ENCODE results near the gene DLG2.
"Not testable (repeated sequence)": the region's sequence is repeated elsewhere in the genome, so short reads cannot be mapped to it uniquely, and the experiment has no call there.

The DLG2 gene

DNA sequence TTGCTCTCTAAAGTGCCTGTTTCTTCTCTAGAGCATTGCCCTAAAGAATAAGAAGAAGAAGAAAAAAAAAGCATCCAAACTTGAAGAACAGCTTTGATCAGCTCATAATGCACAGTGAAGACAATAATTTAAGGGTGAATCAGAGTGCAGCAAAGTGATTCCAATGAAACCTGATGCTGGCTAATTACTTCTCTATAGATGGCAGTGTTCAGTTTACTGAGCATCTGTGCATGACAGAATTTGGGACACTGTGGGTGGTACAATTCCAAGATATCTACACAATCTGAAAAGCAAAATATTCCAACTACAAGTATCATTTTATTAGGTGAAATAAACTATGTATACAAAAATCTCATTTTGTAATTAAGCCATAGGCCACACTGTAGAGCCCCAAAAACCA lies 1890.5 kb downstream of the DLG2 start:
- Histone ChIP-seq H3K27ac (ENCODE audit: low read length, poor library complexity, severe bottlenecking) (no peak overlapping the region), H3K14ac (ENCODE audit: low read length in 2 of 2) (no peak overlapping the region), H3K4me3 (ENCODE audit: insufficient read depth in 1 of 2, low read depth in 1 of 2, low read length in 2 of 2) (no peak overlapping the region), H3K18ac (ENCODE audit: low read depth in 1 of 2, low read length in 2 of 2) (no peak overlapping the region), H3K79me1 (replicated peaks; ENCODE audit: low read length, poor library complexity, severe bottlenecking) (no peaks in the 10 kb centered on the region), H2AFZ (ENCODE audit: low read depth, low read length) (no peak overlapping the region), H3K4me2 (ENCODE audit: low read length, poor library complexity, severe bottlenecking) (no peak overlapping the region), H3K9ac (ENCODE audit: low read length) (no peak overlapping the region), H3K9me3 (ENCODE audit: control insufficient read depth, low read length) (no peaks in the 10 kb centered on the region), H3K27me3 (ENCODE audit: control insufficient read depth in 1 of 2, insufficient read depth in 1 of 2, low read length in 2 of 2) (no peaks in the 10 kb centered on the region), H2AK5ac (ENCODE audit: low read length, severe bottlenecking) (no peak overlapping the region), H2BK5ac (ENCODE audit: low read depth, low read length, poor library complexity, severe bottlenecking) (no peak overlapping the region), H2BK12ac (ENCODE audit: low read length in 2 of 2) (no peak overlapping the region), H2BK15ac (ENCODE audit: low read depth, poor library complexity, severe bottlenecking) (no peak overlapping the region), H3K23ac (ENCODE audit: low read length in 2 of 2) (no peak overlapping the region), H4K8ac (ENCODE audit: low read length) (no peak overlapping the region), H3K4me1 (ENCODE audit: control insufficient read depth, insufficient read depth, low read depth, low read length) (no peaks in the 10 kb centered on the region), H3K36me3 (ENCODE audit: control insufficient read depth in 1 of 2, insufficient read depth in 2 of 2, low read depth in 1 of 2, low read length in 2 of 2) (no peaks in the 10 kb centered on the region), H3K4ac (ENCODE audit: low read depth in 1 of 2, low read length in 2 of 2) (no peak overlapping the region), H4K91ac (ENCODE audit: low read length) (no peak overlapping the region), H2BK120ac (ENCODE audit: low read depth, low read length) (no peak overlapping the region)
- DNase-seq, result no peak

DNA sequence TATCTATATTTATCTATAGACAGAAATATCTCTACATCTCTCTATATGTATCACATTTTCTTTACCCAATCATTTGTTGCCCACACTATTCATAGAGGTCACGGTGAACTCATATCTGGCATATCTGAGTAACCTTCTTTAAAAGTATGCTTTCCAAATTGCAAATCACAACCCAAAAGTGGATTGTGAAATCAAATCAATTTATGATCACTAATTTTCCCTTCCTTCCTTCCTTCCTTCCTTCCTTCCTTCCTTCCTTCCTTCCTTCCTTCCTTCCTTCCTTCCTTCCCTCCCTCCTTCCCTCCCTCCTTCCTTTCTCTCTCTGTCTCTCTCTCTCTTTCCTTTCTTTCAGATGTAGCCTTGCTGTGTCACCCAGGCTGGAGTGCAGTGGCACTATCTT lies 1893.0 kb downstream of the DLG2 start:
- no peak overlapping the region for H3K9ac ChIP-seq (ENCODE audit: low read length)
- no peaks in the 10 kb centered on the region for H3K36me3 ChIP-seq (ENCODE audit: control insufficient read depth in 1 of 2, insufficient read depth in 2 of 2, low read depth in 1 of 2, low read length in 2 of 2)
- 99% methylated on average over 1 of the region's 1 CpG for WGBS
- no peaks in the 10 kb centered on the region for H3K4me1 ChIP-seq (ENCODE audit: control insufficient read depth, insufficient read depth, low read depth, low read length)
- H2BK15ac ChIP-seq (ENCODE audit: low read depth, poor library complexity, severe bottlenecking), result no peak overlapping the region
- DNase-seq, result no peak
- no peaks in the 10 kb centered on the region for H3K9me3 ChIP-seq (ENCODE audit: control insufficient read depth, low read length)
- H3K14ac ChIP-seq (ENCODE audit: low read length in 2 of 2), result no peak overlapping the region
- H3K79me1 ChIP-seq (replicated peaks; ENCODE audit: low read length, poor library complexity, severe bottlenecking), result no peaks in the 10 kb centered on the region
- H2AK5ac ChIP-seq (ENCODE audit: low read length, severe bottlenecking), result no peak overlapping the region
- no peak overlapping the region for H3K23ac ChIP-seq (ENCODE audit: low read length in 2 of 2)
- H2AFZ ChIP-seq (ENCODE audit: low read depth, low read length), result no peak overlapping the region
- no peak overlapping the region for H3K27ac ChIP-seq (ENCODE audit: low read length, poor library complexity, severe bottlenecking)
- H2BK120ac ChIP-seq (ENCODE audit: low read depth, low read length), result no peak overlapping the region
- H2BK5ac ChIP-seq (ENCODE audit: low read depth, low read length, poor library complexity, severe bottlenecking), result no peak overlapping the region
- H3K4ac ChIP-seq (ENCODE audit: low read depth in 1 of 2, low read length in 2 of 2), result no peak overlapping the region
- H4K8ac ChIP-seq (ENCODE audit: low read length), result no peak overlapping the region
- no peak overlapping the region for H3K4me3 ChIP-seq (ENCODE audit: insufficient read depth in 1 of 2, low read depth in 1 of 2, low read length in 2 of 2)
- H2BK12ac ChIP-seq (ENCODE audit: low read length in 2 of 2), result no peak overlapping the region
- no peak overlapping the region for H3K4me2 ChIP-seq (ENCODE audit: low read length, poor library complexity, severe bottlenecking)
- no peak overlapping the region for H3K18ac ChIP-seq (ENCODE audit: low read depth in 1 of 2, low read length in 2 of 2)
- no peak overlapping the region for H4K91ac ChIP-seq (ENCODE audit: low read length)
- H3K27me3 ChIP-seq (ENCODE audit: control insufficient read depth in 1 of 2, insufficient read depth in 1 of 2, low read length in 2 of 2), result no peaks in the 10 kb centered on the region

DNA sequence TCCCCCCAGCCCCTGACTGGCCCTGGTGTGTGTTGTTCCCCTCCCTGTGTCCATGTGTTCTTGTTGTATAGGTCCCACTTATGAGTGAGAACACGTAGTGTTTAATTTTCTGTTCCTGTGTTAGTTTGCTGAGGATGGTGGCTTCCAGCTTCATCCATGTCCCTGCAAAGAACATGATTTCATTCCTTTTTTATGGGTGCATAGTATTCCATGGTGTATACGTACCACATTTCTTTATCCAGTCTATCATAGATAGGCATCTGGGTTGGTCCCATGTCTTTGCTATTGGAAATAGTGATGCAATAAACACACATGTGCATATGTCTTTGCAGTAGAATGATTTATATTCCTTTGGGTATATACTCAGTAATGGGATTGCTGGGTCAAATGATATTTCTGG lies 1895.9 kb downstream of the DLG2 start:
- not testable (repeated sequence) for H2BK5ac ChIP-seq (ENCODE audit: low read depth, low read length, poor library complexity, severe bottlenecking); H3K9ac ChIP-seq (ENCODE audit: low read length); H4K8ac ChIP-seq (ENCODE audit: low read length); H4K91ac ChIP-seq (ENCODE audit: low read length); H3K27me3 ChIP-seq (ENCODE audit: control insufficient read depth in 1 of 2, insufficient read depth in 1 of 2, low read length in 2 of 2); H3K9me3 ChIP-seq (ENCODE audit: control insufficient read depth, low read length); H2AK5ac ChIP-seq (ENCODE audit: low read length, severe bottlenecking); H3K18ac ChIP-seq (ENCODE audit: low read depth in 1 of 2, low read length in 2 of 2); H2BK15ac ChIP-seq (ENCODE audit: low read depth, poor library complexity, severe bottlenecking); H3K79me1 ChIP-seq (replicated peaks; ENCODE audit: low read length, poor library complexity, severe bottlenecking); H2BK120ac ChIP-seq (ENCODE audit: low read depth, low read length); H3K4ac ChIP-seq (ENCODE audit: low read depth in 1 of 2, low read length in 2 of 2); H3K23ac ChIP-seq (ENCODE audit: low read length in 2 of 2); H3K36me3 ChIP-seq (ENCODE audit: control insufficient read depth in 1 of 2, insufficient read depth in 2 of 2, low read depth in 1 of 2, low read length in 2 of 2); H2AFZ ChIP-seq (ENCODE audit: low read depth, low read length); H3K4me1 ChIP-seq (ENCODE audit: control insufficient read depth, insufficient read depth, low read depth, low read length); H3K14ac ChIP-seq (ENCODE audit: low read length in 2 of 2); H2BK12ac ChIP-seq (ENCODE audit: low read length in 2 of 2); H3K4me2 ChIP-seq (ENCODE audit: low read length, poor library complexity, severe bottlenecking); DNase-seq; H3K4me3 ChIP-seq (ENCODE audit: insufficient read depth in 1 of 2, low read depth in 1 of 2, low read length in 2 of 2); H3K27ac ChIP-seq (ENCODE audit: low read length, poor library complexity, severe bottlenecking)
- 100% methylated on average over 1 of the region's 2 CpGs for WGBS

DNA sequence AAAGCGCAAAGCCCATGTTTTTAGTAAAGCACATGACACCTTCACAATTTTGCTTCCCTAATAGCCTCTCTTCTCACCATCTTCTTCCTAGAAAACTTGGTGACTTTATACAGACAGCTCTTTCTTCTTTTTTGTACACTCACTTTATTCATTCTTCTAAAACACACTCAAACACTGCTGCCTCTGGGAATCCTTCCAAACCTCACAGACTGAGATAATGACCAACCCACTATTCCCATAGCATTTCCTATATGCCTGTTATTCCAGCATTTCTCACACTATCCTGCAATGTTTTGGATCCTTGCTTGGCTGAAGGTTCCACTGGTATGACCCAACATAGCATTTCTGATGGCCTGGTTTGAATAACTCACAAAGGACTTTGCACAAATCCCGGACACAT lies 1898.9 kb downstream of the DLG2 start:
- Histone ChIP-seq H3K4ac (ENCODE audit: low read depth in 1 of 2, low read length in 2 of 2) (no peak overlapping the region), H2AFZ (ENCODE audit: low read depth, low read length) (no peak overlapping the region), H3K79me1 (replicated peaks; ENCODE audit: low read length, poor library complexity, severe bottlenecking) (no peaks in the 10 kb centered on the region), H2BK5ac (ENCODE audit: low read depth, low read length, poor library complexity, severe bottlenecking) (no peak overlapping the region), H3K4me3 (ENCODE audit: insufficient read depth in 1 of 2, low read depth in 1 of 2, low read length in 2 of 2) (no peak overlapping the region), H4K8ac (ENCODE audit: low read length) (no peak overlapping the region), H2AK5ac (ENCODE audit: low read length, severe bottlenecking) (no peak overlapping the region), H3K14ac (ENCODE audit: low read length in 2 of 2) (no peak overlapping the region), H3K27me3 (ENCODE audit: control insufficient read depth in 1 of 2, insufficient read depth in 1 of 2, low read length in 2 of 2) (peaks cover 9 to 21% of the 10 kb centered on the region in 2 experiments), H3K27ac (ENCODE audit: low read length, poor library complexity, severe bottlenecking) (no peak overlapping the region), H4K91ac (ENCODE audit: low read length) (peak overlapping the region; percentile 15), H2BK120ac (ENCODE audit: low read depth, low read length) (no peak overlapping the region), H3K36me3 (ENCODE audit: control insufficient read depth in 1 of 2, insufficient read depth in 2 of 2, low read depth in 1 of 2, low read length in 2 of 2) (no peaks in the 10 kb centered on the region), H3K4me1 (ENCODE audit: control insufficient read depth, insufficient read depth, low read depth, low read length) (no peaks in the 10 kb centered on the region), H2BK12ac (ENCODE audit: low read length in 2 of 2) (no peak overlapping the region), H3K9ac (ENCODE audit: low read length) (no peak overlapping the region), H3K9me3 (ENCODE audit: control insufficient read depth, low read length) (no peaks in the 10 kb centered on the region), H3K18ac (ENCODE audit: low read depth in 1 of 2, low read length in 2 of 2) (no peak overlapping the region), H3K4me2 (ENCODE audit: low read length, poor library complexity, severe bottlenecking) (no peak overlapping the region), H3K23ac (ENCODE audit: low read length in 2 of 2) (no peak overlapping the region), H2BK15ac (ENCODE audit: low read depth, poor library complexity, severe bottlenecking) (no peak overlapping the region)
- no peak for DNase-seq
- WGBS, result 96% methylated on average over 2 of the region's 2 CpGs

Data from mesenchymal stem cell (in vitro differentiated cells and primary cell).